RKO (cell line): ENCODE data around the gene ATG4D.

Source experiments
- DNase-seq: peaks from one replicate; pipeline ENCODE4 v3.0.0-alpha.2; 2016; ENCODE audit warnings: low spot score

The ATG4D gene

GRCh38 chr19:10543420-10544241, at the start of gene ATG4D:
ATG4D (plus strand) TSS chr19:10543904; CDS start chr19:10544091, 187 bp downstream.
- peak; percentile 71 for DNase-seq

GRCh38 chr19:10497371-10497770, 46.3 kb upstream of the ATG4D start:
- DNase-seq, result no peak

- DNase-seq, result no peak
These were observed 44.0 kb upstream of the ATG4D start for GRCh38 chr19:10499550-10500246.

- DNase-seq, result no peak
These were observed 43.5 kb upstream of the ATG4D start for GRCh38 chr19:10500247-10500592.

GRCh38 chr19:10501971-10502523, 41.7 kb upstream of the ATG4D start:
- peak; percentile 57 for DNase-seq

GRCh38 chr19:10502524-10503001, 41.1 kb upstream of the ATG4D start:
- peak; percentile 93 for DNase-seq

- peak; percentile 19 for DNase-seq
These were observed 40.5 kb upstream of the ATG4D start, which contains the start of gene KEAP1 for GRCh38 chr19:10503002-10503789. KEAP1 (minus strand) TSS chr19:10503356; CDS start chr19:10500033, 3,323 bp downstream.

- peak; percentile 48 for DNase-seq
These were observed 38.0 kb upstream of the ATG4D start for GRCh38 chr19:10505583-10506229.

GRCh38 chr19:10508036-10508435, 35.7 kb upstream of the ATG4D start:
- no peak for DNase-seq

GRCh38 chr19:10508707-10509106, 35.0 kb upstream of the ATG4D start:
- DNase-seq, result no peak

- no peak for DNase-seq
These were observed 33.4 kb upstream of the ATG4D start for GRCh38 chr19:10510301-10510802.

- no peak for DNase-seq
These were observed 30.5 kb upstream of the ATG4D start for GRCh38 chr19:10513223-10513622.

- DNase-seq, result no peak
These were observed 29.2 kb upstream of the ATG4D start for GRCh38 chr19:10514211-10515145.

- no peak for DNase-seq
These were observed 27.7 kb upstream of the ATG4D start for GRCh38 chr19:10516064-10516385.

- no peak for DNase-seq
These were observed 26.9 kb upstream of the ATG4D start for GRCh38 chr19:10516671-10517286.

- no peak for DNase-seq
These were observed 26.3 kb upstream of the ATG4D start, which contains the start of gene S1PR5 for GRCh38 chr19:10517361-10517759. S1PR5 (minus strand) TSS chr19:10517447; CDS start chr19:10515011, 2,436 bp downstream.

GRCh38 chr19:10517760-10518443, 25.8 kb upstream of the ATG4D start:
- no peak for DNase-seq

GRCh38 chr19:10518444-10519361, 25.0 kb upstream of the ATG4D start:
- no peak for DNase-seq
